Measurements from ENCODE around the gene RNF222.

- TF ChIP-seq CTCF (conservative IDR thresholded peaks at IDR 0.05; ENCODE audit: low read depth, low read length), result no peak
- TF ChIP-seq POLR2A (IDR thresholded peaks at IDR 0.05; ENCODE audit: low read depth, low read length), result no peak
- peak; percentile 85; the same call in 1 of the 2 replicates for TF ChIP-seq CHD1 (IDR thresholded peaks at IDR 0.05; ENCODE audit: low read depth, low read length)
- TF ChIP-seq, protein P1, sequence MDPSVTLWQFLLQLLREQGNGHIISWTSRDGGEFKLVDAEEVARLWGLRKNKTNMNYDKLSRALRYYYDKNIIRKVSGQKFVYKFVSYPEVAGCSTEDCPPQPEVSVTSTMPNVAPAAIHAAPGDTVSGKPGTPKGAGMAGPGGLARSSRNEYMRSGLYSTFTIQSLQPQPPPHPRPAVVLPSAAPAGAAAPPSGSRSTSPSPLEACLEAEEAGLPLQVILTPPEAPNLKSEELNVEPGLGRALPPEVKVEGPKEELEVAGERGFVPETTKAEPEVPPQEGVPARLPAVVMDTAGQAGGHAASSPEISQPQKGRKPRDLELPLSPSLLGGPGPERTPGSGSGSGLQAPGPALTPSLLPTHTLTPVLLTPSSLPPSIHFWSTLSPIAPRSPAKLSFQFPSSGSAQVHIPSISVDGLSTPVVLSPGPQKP (IDR thresholded peaks at IDR 0.05; ENCODE audit: borderline replicate concordance, low read depth, low read length), result no peak
These were observed 14.8 kb downstream of the RNF222 start for GRCh38 chr17:8382880-8383142.

All from IMR-90 (cell line).